GM12878 (cell line): ENCODE measurements around the gene RAP2B. TPM values are rescaled to one million over a fixed set of nuclear protein-coding genes. Genes with fewer than 3 reads are reported as not detected.

Source experiments
- ATAC-seq: fragments of 200-7000 bp; cut with Tn5 transposase; 3 replicates; pipeline ENCODE4 v1.9.1; 2020; ENCODE audit warnings: mild to moderate bottlenecking, moderate library complexity
- BruUV-seq: library from RNA; stranded (reverse); fragments of 400-500 nt; replicated peaks from 2 replicates; lab custom pipeline; 2021; lab: Mats Ljungman, UMichigan
- CTCF ChIA-PET: fragments of 300-600 bp; sonication (Branson Sonifier 250); formaldehyde crosslinking; extraction: SDS; loops from one replicate; lab custom pipeline; 2021; ENCODE audit warnings: inconsistent platforms; lab: Yijun Ruan, JAX
- POLR2A ChIA-PET: fragments of 350-600 bp; formaldehyde crosslinking; extraction: SDS; loops from one replicate; lab custom pipeline; 2021; ENCODE audit warnings: inconsistent platforms; lab: Charles Lee
- RAD21 ChIA-PET: fragments of 300-600 bp; sonication (Branson Sonifier 250); formaldehyde crosslinking; loops from one replicate; lab custom pipeline; 2023; ENCODE audit warnings: antibody characterized with exemption; ENCODE audit not compliant: unreplicated experiment; lab: Charles Lee
- SMC1A ChIA-PET: fragments of 300-600 bp; sonication (Branson Sonifier 250); formaldehyde crosslinking; loops from one replicate; lab custom pipeline; 2023; ENCODE audit not compliant: unreplicated experiment, uncharacterized antibody; lab: Charles Lee
- DNase-seq: peaks from one replicate; pipeline ENCODE4 v3.0.0-alpha.2; 2011; ENCODE audit warnings: low read depth, low spot score
- FAIRE-seq: peaks from 3 replicates; lab custom pipeline; 2011; peaks lifted over from hg19 to GRCh38; lab: Jason Lieb, UNC
- H2AFZ ChIP-seq: 2 replicates; pipeline ENCODE4 v1.6.0; 2011; ENCODE audit warnings: low read depth, low read length, control low read depth; ENCODE audit not compliant: control insufficient read depth
- H3K27ac ChIP-seq: 2 replicates; pipeline ENCODE4 v1.5.1; 2011; ENCODE audit warnings: control low read depth; ENCODE audit not compliant: control insufficient read depth, insufficient read depth
- H3K27me3 ChIP-seq, 2 experiments: replicated peaks in 1 of 2; 2 replicates each; pipeline versions ENCODE4 v1.6.0 to v1.6.1; 2011; ENCODE audit warnings: low read length in 1 of 2; ENCODE audit not compliant: control insufficient read depth in 2 of 2, insufficient read depth in 2 of 2
- H3K36me3 ChIP-seq, 2 experiments: 2 replicates each; pipeline ENCODE4 v1.5.1; 2011; ENCODE audit warnings: low read length in 1 of 2; ENCODE audit not compliant: control insufficient read depth in 2 of 2, insufficient read depth in 2 of 2
- H3K4me1 ChIP-seq: 2 replicates; pipeline ENCODE4 v1.6.1; 2011; ENCODE audit warnings: mild to moderate bottlenecking, low read length, moderate library complexity, mixed read lengths; ENCODE audit not compliant: control insufficient read depth, insufficient read depth
- H3K4me2 ChIP-seq: 2 replicates; pipeline ENCODE4 v1.6.0; 2011; ENCODE audit warnings: control low read depth; ENCODE audit not compliant: control insufficient read depth, insufficient read depth
- H3K4me3 ChIP-seq: fragments of 200-600 bp; sonication (generic); 2 replicates; pipeline ENCODE4 v1.5.1; 2016
- H3K79me2 ChIP-seq: 2 replicates; pipeline ENCODE4 v1.6.0; 2011; ENCODE audit warnings: low read length; ENCODE audit not compliant: control insufficient read depth, insufficient read depth
- H3K9ac ChIP-seq: 2 replicates; pipeline ENCODE4 v1.8.0; 2011; ENCODE audit warnings: low read length, control low read depth, mixed read lengths; ENCODE audit not compliant: control insufficient read depth, insufficient read depth
- H3K9me3 ChIP-seq: replicated peaks from 3 replicates; pipeline ENCODE4 v1.5.1; 2011; ENCODE audit warnings: mild to moderate bottlenecking, low read length; ENCODE audit not compliant: control insufficient read depth, insufficient read depth
- H4K20me1 ChIP-seq: 2 replicates; pipeline ENCODE4 v1.6.0; 2011; ENCODE audit not compliant: control insufficient read depth, insufficient read depth
- BCL11A ChIP-seq: IDR thresholded peaks from 2 replicates; pipeline ENCODE4 v1.6.1; 2011; ENCODE audit warnings: low read depth, low read length
- CBFB ChIP-seq: IDR thresholded peaks from 2 replicates; pipeline ENCODE4 v1.6.1; 2016; ENCODE audit warnings: antibody characterized with exemption, low read depth
- CHD2 ChIP-seq: IDR thresholded peaks from 2 replicates; pipeline ENCODE4 v1.6.1; 2011; ENCODE audit warnings: low read depth, low read length, improper control_type of control experiment, borderline replicate concordance
- EGR1 ChIP-seq, 2 experiments: IDR thresholded peaks; 1 replicate in 1 of 2; 2 replicates in 1 of 2; pipeline ENCODE4 v1.6.1; 2011 to 2012; ENCODE audit warnings: low read depth in 2 of 2, low read length in 2 of 2, borderline replicate concordance in 1 of 2, mild to moderate bottlenecking in 1 of 2, moderate library complexity in 1 of 2
- ETV6 ChIP-seq, 2 experiments: fragments of 450-650 bp in 1 of 2; IDR thresholded peaks in 1 of 2; conservative IDR thresholded peaks in 1 of 2; 2 replicates each; pipeline ENCODE4 v1.6.1; 2014; ENCODE audit warnings: antibody characterized with exemption in 1 of 2, borderline replicate concordance in 1 of 2, low read depth in 1 of 2, mild to moderate bottlenecking in 1 of 2, moderate library complexity in 1 of 2
- GABPA ChIP-seq: IDR thresholded peaks from 2 replicates; pipeline ENCODE4 v1.6.1; 2014; ENCODE audit warnings: antibody characterized with exemption, low read depth, mild to moderate bottlenecking, inconsistent platforms
- HDGF ChIP-seq: fragments of 450-650 bp; IDR thresholded peaks from 2 replicates; pipeline ENCODE4 v1.6.1; 2016; ENCODE audit warnings: antibody characterized with exemption
- IKZF2 ChIP-seq, 2 experiments: fragments of 450-650 bp; IDR thresholded peaks; 2 replicates each; pipeline ENCODE4 v1.6.1; 2017; ENCODE audit warnings: mild to moderate bottlenecking in 2 of 2, moderate library complexity in 2 of 2
- IRF4 ChIP-seq: IDR thresholded peaks from 2 replicates; pipeline ENCODE4 v1.6.1; 2011; ENCODE audit warnings: low read depth, low read length
- JUND ChIP-seq: IDR thresholded peaks from 2 replicates; pipeline ENCODE4 v1.6.1; 2012; ENCODE audit warnings: low read depth, mild to moderate bottlenecking, low read length, improper control_type of control experiment, moderate library complexity
- MLLT1 ChIP-seq: fragments of 450-650 bp; IDR thresholded peaks from 2 replicates; pipeline ENCODE4 v1.6.1; 2016; ENCODE audit warnings: mild to moderate bottlenecking
- MYB ChIP-seq: fragments of 150-350 bp; IDR thresholded peaks from 2 replicates; pipeline ENCODE4 v1.6.1; 2014; ENCODE audit warnings: mild to moderate bottlenecking, low read depth, low read length, borderline replicate concordance
- NFYB ChIP-seq: IDR thresholded peaks from 2 replicates; pipeline ENCODE4 v1.6.1; 2011; ENCODE audit warnings: low read depth, mild to moderate bottlenecking, low read length, improper control_type of control experiment, moderate library complexity; ENCODE audit not compliant: insufficient read depth
- POLR2AphosphoS5 ChIP-seq: IDR thresholded peaks from 2 replicates; pipeline ENCODE4 v1.6.1; 2011; ENCODE audit warnings: mild to moderate bottlenecking, low read length, inconsistent platforms
- SRF ChIP-seq, 2 experiments: IDR thresholded peaks; 2 replicates each; pipeline ENCODE4 v1.6.1; 2011; ENCODE audit warnings: low read depth in 2 of 2, low read length in 2 of 2, mild to moderate bottlenecking in 1 of 2, moderate library complexity in 1 of 2
- SUZ12 ChIP-seq: fragments of 200-600 bp; sonication (generic); IDR thresholded peaks from one replicate; pipeline ENCODE4 v1.6.1; 2018; ENCODE audit warnings: antibody characterized with exemption, mild to moderate bottlenecking; ENCODE audit not compliant: unreplicated experiment
- TAF1 ChIP-seq: IDR thresholded peaks from 2 replicates; pipeline ENCODE4 v1.6.1; 2011; ENCODE audit warnings: mild to moderate bottlenecking, low read depth, low read length, borderline replicate concordance
- TCF7 ChIP-seq: IDR thresholded peaks from 2 replicates; pipeline ENCODE4 v1.6.1; 2014; ENCODE audit warnings: antibody characterized with exemption, borderline replicate concordance
- ZNF207 ChIP-seq: fragments of 450-650 bp; IDR thresholded peaks from 2 replicates; pipeline ENCODE4 v1.6.1; 2014; ENCODE audit warnings: antibody characterized with exemption, mild to moderate bottlenecking, borderline replicate concordance
- ZNF24 ChIP-seq: fragments of 450-650 bp; IDR thresholded peaks from 2 replicates; pipeline ENCODE4 v1.6.1; 2017; ENCODE audit warnings: antibody characterized with exemption, mild to moderate bottlenecking
- WGBS: methylation state at CpG from one replicate; pipeline ENCODE4 v1.1.6; 2016; ENCODE audit warnings: low lambda C conversion rate; ENCODE audit not compliant: insufficient replicate concordance, insufficient coverage; ENCODE audit errors: missing lambda C conversion rate; 5-methylcytosine and 5-hydroxymethylcytosine counted together
- in situ Hi-C: fragments of 300-500 bp; cut with MboI; formaldehyde crosslinking; loops from 9 replicates; pipeline ENCODE4 v1.14.3; 2018; ENCODE audit warnings: mixed read lengths
- intact Hi-C: fragments of 100-400 bp; cut with micrococcal nuclease; formaldehyde crosslinking; loops from one replicate; pipeline ENCODE4 v1.14.2; 2022; ENCODE audit not compliant: unreplicated experiment
- polyA plus RNA-seq, 11 experiments: library from polyadenylated mRNA; depleted of rRNA in 4 of 11; unstranded in 6 of 11; stranded (reverse) in 5 of 11; fragments of >200 nt; fragmentation: Nextera tagmentation in 4 of 11; fragmentation: Illumina TruSeq in 1 of 11; extraction: Ambion mirVana in 4 of 11; extraction: Trizol in 1 of 11; gene quantifications; 1 replicate in 1 of 11; 2 replicates in 10 of 11; pipeline versions ENCODE4 v1.2.1 to v1.2.3, GENCODE V29; 2011 to 2016; ENCODE audit warnings: inconsistent platforms in 2 of 11, missing spikeins in 2 of 11, low read depth in 1 of 11
- total RNA-seq, 4 experiments: library from RNA; depleted of rRNA in 3 of 4; stranded (reverse); fragments of >200 nt in 3 of 4; fragmentation: Illumina TruSeq in 1 of 4; extraction: Trizol in 1 of 4; gene quantifications; 2 replicates each; pipeline versions ENCODE4 v1.2.1 to v1.2.3, GENCODE V29; 2013 to 2021

RAP2B gene
- total and polyA plus RNA-seq, 10 of the 15 experiments (the other 5 are each of a cell fraction or from before 2014, with no cell fraction given): 5.9 to 21.3 (median 12.0) TPM

- intact Hi-C loops (loop anchor here (1.0 to 10.0 kb wide), 6 partner anchors 22 to 1154 kb away; no protein-coding TSS in a partner anchor), in situ Hi-C loops (no loop called here)
- BruUV-seq: TSS peak; percentile 95
- ATAC-seq (peak; percentile 59), FAIRE-seq (no peak), DNase-seq (peak; percentile 85)
- RAD21 ChIA-PET: interaction anchor here (1.0 to 2.7 kb wide), 7 partner anchors 11 to 902 kb away, joined by 3 to 9 read pairs (median 5); no protein-coding TSS in a partner anchor
- under 1% methylated on average over 42 of the region's 43 CpGs for WGBS
- CTCF ChIA-PET: interaction anchor here (1.0 to 1.5 kb wide), 3 partner anchors 12 to 1093 kb away, joined by 3 to 6 read pairs (median 3); no protein-coding TSS in a partner anchor
- H2AFZ ChIP-seq: peak overlapping the region; percentile 88
- no peaks in the 10 kb centered on the region for H3K27me3 ChIP-seq
- peaks cover 11% of the 10 kb centered on the region for H3K4me1 ChIP-seq
- peak overlapping the region; percentile 88 for H3K4me2 ChIP-seq
- H4K20me1 ChIP-seq: no peaks in the 10 kb centered on the region
- SMC1A ChIA-PET: interaction anchor here (0.7 to 2.6 kb wide), 15 partner anchors 10 to 915 kb away, joined by 3 to 15 read pairs (median 4); no protein-coding TSS in a partner anchor
- H3K9ac ChIP-seq: peak overlapping the region; percentile 95
- peak overlapping the region; percentile 84 for H3K4me3 ChIP-seq
- peaks cover 35% of the 10 kb centered on the region for H3K79me2 ChIP-seq
- no peaks in the 10 kb centered on the region for H3K36me3 ChIP-seq
- POLR2A ChIA-PET: interaction anchor here (0.6 to 2.3 kb wide), 8 partner anchors 11 to 49 kb away, joined by 3 to 10 read pairs (median 4); no protein-coding TSS in a partner anchor
- peak overlapping the region; percentile 97 for H3K27ac ChIP-seq
- no peaks in the 10 kb centered on the region for H3K9me3 ChIP-seq
- peak; percentile 67; the same call in 1 of the 2 replicates for TF ChIP-seq POLR2AphosphoS5
- TF ChIP-seq HDGF: peak; percentile 92
- no peak for TF ChIP-seq GABPA
- TF ChIP-seq TAF1: peak; percentile 34; the same call in 1 of the 2 replicates
- no peak for TF ChIP-seq JUND
- peak; percentile 76 to 82 for TF ChIP-seq IKZF2 (IDR thresholded peaks at IDR 0.05)
- TF ChIP-seq CBFB: no peak
- TF ChIP-seq ZNF24: peak; percentile 13; the same call in 1 of the 2 replicates
- 0 out of 2 replicates have a peak, but pooled peaks have one; percentile 35 for TF ChIP-seq BCL11A
- peak; percentile 77 for TF ChIP-seq IRF4
- TF ChIP-seq MYB: 0 out of 2 replicates have a peak, but pooled peaks have one; percentile 21
- no peak; a peak in 1 of 3 replicates for TF ChIP-seq EGR1 (IDR thresholded peaks at IDR 0.05; ENCODE audit: borderline replicate concordance in 1 of 2, low read depth in 2 of 2, low read length in 2 of 2)
- peak; percentile 66 for TF ChIP-seq MLLT1
- TF ChIP-seq SRF (IDR thresholded peaks at IDR 0.05; ENCODE audit: low read depth in 2 of 2, low read length in 2 of 2): peak in 1 of 2 experiments; percentile 37; a peak in 1 of 4 replicates
- no peak for TF ChIP-seq ZNF207
- 0 out of 4 replicates have a peak, but pooled peaks of 1 of the 2 experiments have one; percentile 12 for TF ChIP-seq ETV6 (conservative IDR thresholded peaks at IDR 0.05 in 1 of 2, IDR thresholded peaks at IDR 0.05 in 1 of 2; ENCODE audit: borderline replicate concordance in 1 of 2, low read depth in 1 of 2)
- TF ChIP-seq SUZ12: no peak
- TF ChIP-seq TCF7: no peak
- no peak for TF ChIP-seq NFYB
- TF ChIP-seq CHD2: peak; percentile 61; the same call in 1 of the 2 replicates
Measured at GRCh38 chr3:153160451-153161137, 1.4 kb upstream of the RAP2B start.
